GM23338 (cell line): Measurements from ENCODE around the gene P2RY12. TPM values are rescaled to one million over a fixed set of nuclear protein-coding genes. Genes with fewer than 3 reads are reported as not detected.

Experiments used
- ATAC-seq: fragments of 200-7000 bp; cut with Tn5 transposase; 3 replicates; pipeline ENCODE4 v1.9.1; 2020
- DNase-seq: peaks from one replicate; pipeline ENCODE4 v3.0.0-alpha.2; 2015; ENCODE audit warnings: low spot score
- H2AFZ ChIP-seq: fragments of 200-600 bp; sonication (generic); 2 replicates; pipeline ENCODE4 v1.8.0; 2016; ENCODE audit warnings: antibody characterized with exemption, mild to moderate bottlenecking, moderate library complexity
- H3F3A ChIP-seq: fragments of 200-600 bp; sonication (generic); replicated peaks from 2 replicates; pipeline ENCODE4 v1.8.0; 2017; ENCODE audit warnings: antibody characterized with exemption, mixed run types, low read depth
- H3K27ac ChIP-seq: fragments of 200-600 bp; sonication (generic); 2 replicates; pipeline ENCODE4 v1.6.1; 2016; ENCODE audit warnings: low read depth
- H3K27me3 ChIP-seq: fragments of 200-600 bp; sonication (generic); 2 replicates; pipeline ENCODE4 v1.8.0; 2016; ENCODE audit warnings: mild to moderate bottlenecking, mixed run types, moderate library complexity; ENCODE audit not compliant: insufficient read depth
- H3K36me3 ChIP-seq: fragments of 200-600 bp; sonication (generic); 2 replicates; pipeline ENCODE4 v1.8.0; 2016; ENCODE audit warnings: mild to moderate bottlenecking; ENCODE audit not compliant: insufficient read depth
- H3K4me1 ChIP-seq: fragments of 200-600 bp; sonication (generic); 2 replicates; pipeline ENCODE4 v1.8.0; 2016; ENCODE audit warnings: mild to moderate bottlenecking, moderate library complexity; ENCODE audit not compliant: insufficient read depth
- H3K4me2 ChIP-seq: fragments of 200-600 bp; sonication (generic); 2 replicates; pipeline ENCODE4 v1.7.1; 2017; ENCODE audit warnings: mixed run types
- H3K4me3 ChIP-seq: fragments of 200-600 bp; sonication (generic); 2 replicates; pipeline ENCODE4 v1.6.1; 2016; ENCODE audit warnings: mixed run types
- H3K79me2 ChIP-seq: fragments of 200-600 bp; sonication (generic); replicated peaks from 2 replicates; pipeline ENCODE4 v1.8.0; 2017; ENCODE audit warnings: mild to moderate bottlenecking; ENCODE audit not compliant: insufficient read depth
- H3K9me2 ChIP-seq: fragments of 200-600 bp; sonication (generic); 2 replicates; pipeline ENCODE4 v1.8.0; 2017; ENCODE audit not compliant: insufficient read depth
- H4K20me1 ChIP-seq: fragments of 200-600 bp; sonication (generic); replicated peaks from 2 replicates; pipeline ENCODE4 v1.8.0; 2017; ENCODE audit warnings: mild to moderate bottlenecking; ENCODE audit not compliant: insufficient read depth
- H3K27ac Mint-ChIP-seq: 2 replicates; pipeline ENCODE4 v1.8.0; 2020; ENCODE audit warnings: inconsistent platforms, mild to moderate bottlenecking, moderate library complexity, mixed read lengths
- H3K27me3 Mint-ChIP-seq: 3 replicates; pipeline ENCODE4 v1.8.0; 2022; ENCODE audit warnings: low read depth, mild to moderate bottlenecking, moderate library complexity, mixed read lengths, inconsistent platforms; ENCODE audit not compliant: insufficient read depth, poor library complexity
- H3K36me3 Mint-ChIP-seq: 3 replicates; pipeline ENCODE4 v1.8.0; 2021; ENCODE audit warnings: low read depth, mild to moderate bottlenecking, inconsistent platforms, moderate library complexity, mixed read lengths
- H3K4me1 Mint-ChIP-seq: 3 replicates; pipeline ENCODE4 v1.8.0; 2020; ENCODE audit warnings: mild to moderate bottlenecking, inconsistent platforms, mixed read lengths
- H3K4me3 Mint-ChIP-seq: 3 replicates; pipeline ENCODE4 v1.8.0; 2021; ENCODE audit warnings: moderate library complexity, mild to moderate bottlenecking, inconsistent platforms, mixed read lengths
- H3K9me3 Mint-ChIP-seq: 3 replicates; pipeline ENCODE4 v1.8.0; 2020; ENCODE audit warnings: moderate library complexity, mild to moderate bottlenecking, inconsistent platforms, mixed read lengths
- CREB1 ChIP-seq: fragments of 250-450 bp; sonication (Bioruptor Pico); IDR thresholded peaks from 2 replicates; pipeline ENCODE4 v1.5.0; 2020; ENCODE audit warnings: low read depth, mild to moderate bottlenecking, moderate library complexity
- EZH2 ChIP-seq: fragments of 200-600 bp; sonication (generic); IDR thresholded peaks from one replicate; pipeline ENCODE4 v1.8.0; 2017; ENCODE audit warnings: antibody characterized with exemption, mild to moderate bottlenecking, low read depth; ENCODE audit not compliant: unreplicated experiment
- EZH2phosphoT487 ChIP-seq: fragments of 200-600 bp; sonication (generic); IDR thresholded peaks from one replicate; pipeline ENCODE4 v1.8.1; 2018; ENCODE audit warnings: antibody characterized with exemption; ENCODE audit not compliant: unreplicated experiment
- POLR2AphosphoS5 ChIP-seq: IDR thresholded peaks from 2 replicates; pipeline ENCODE4 v1.6.1; 2016; ENCODE audit warnings: antibody characterized with exemption, low read depth
- REST ChIP-seq: IDR thresholded peaks from one replicate; pipeline ENCODE4 v1.6.1; 2018; ENCODE audit warnings: antibody characterized with exemption; ENCODE audit not compliant: unreplicated experiment
- ZNF114 ChIP-seq: fragments of 250-450 bp; sonication (Bioruptor Pico); IDR thresholded peaks from 2 replicates; pipeline ENCODE4 v1.5.0; 2020; ENCODE audit warnings: mild to moderate bottlenecking, moderate library complexity
- polyA plus RNA-seq: library from polyadenylated mRNA; unstranded; fragments of >200 nt; fragmentation: Nextera tagmentation; extraction: Ambion mirVana; gene quantifications from 2 replicates; pipeline ENCODE4 v1.2.1, GENCODE V29; 2016
- total RNA-seq: library from RNA; depleted of rRNA; stranded (reverse); fragments of >200 nt; shearing (Covaris generic); gene quantifications from 2 replicates; pipeline ENCODE4 v1.2.3, GENCODE V29; 2014
- TF ChIP-seq, protein P1 (sequence below): IDR thresholded peaks from 2 replicates; pipeline ENCODE4 v1.6.1; 2016; ENCODE audit warnings: antibody characterized with exemption
- TF ChIP-seq, protein P2 (sequence below), 2 experiments: fragments of 200-600 bp in 1 of 2; sonication (generic) in 1 of 2; conservative IDR thresholded peaks; 2 replicates each; pipeline versions ENCODE4 v1.5.1 to v1.6.1; 2016 to 2017; ENCODE audit warnings: antibody characterized with exemption in 2 of 2, low read depth in 2 of 2, mild to moderate bottlenecking in 2 of 2, moderate library complexity in 1 of 2

Gene P2RY12
- total and polyA plus RNA-seq, 2 experiments from 2014 or later = 1.1 TPM; not detected in 1

- H3K27ac ChIP-seq = no peak overlapping the region
- H3K9me3 Mint-ChIP-seq = no peaks in the 10 kb centered on the region
- H3K27ac Mint-ChIP-seq = no peak overlapping the region
- no peaks in the 10 kb centered on the region for H3K36me3 ChIP-seq
- peaks cover 56% of the 10 kb centered on the region for H3K4me1 Mint-ChIP-seq
- peaks cover 2% of the 10 kb centered on the region for H3K27me3 Mint-ChIP-seq
- H2AFZ ChIP-seq = no peak overlapping the region
- H3K4me3 ChIP-seq = no peak overlapping the region
- TF ChIP-seq EZH2phosphoT487 (no peak), CREB1 (no peak), POLR2AphosphoS5 (no peak), ZNF114 (no peak), REST (no peak)
- TF ChIP-seq, protein P1, sequence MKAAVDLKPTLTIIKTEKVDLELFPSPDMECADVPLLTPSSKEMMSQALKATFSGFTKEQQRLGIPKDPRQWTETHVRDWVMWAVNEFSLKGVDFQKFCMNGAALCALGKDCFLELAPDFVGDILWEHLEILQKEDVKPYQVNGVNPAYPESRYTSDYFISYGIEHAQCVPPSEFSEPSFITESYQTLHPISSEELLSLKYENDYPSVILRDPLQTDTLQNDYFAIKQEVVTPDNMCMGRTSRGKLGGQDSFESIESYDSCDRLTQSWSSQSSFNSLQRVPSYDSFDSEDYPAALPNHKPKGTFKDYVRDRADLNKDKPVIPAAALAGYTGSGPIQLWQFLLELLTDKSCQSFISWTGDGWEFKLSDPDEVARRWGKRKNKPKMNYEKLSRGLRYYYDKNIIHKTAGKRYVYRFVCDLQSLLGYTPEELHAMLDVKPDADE = no peak
- TF ChIP-seq, protein P2, sequence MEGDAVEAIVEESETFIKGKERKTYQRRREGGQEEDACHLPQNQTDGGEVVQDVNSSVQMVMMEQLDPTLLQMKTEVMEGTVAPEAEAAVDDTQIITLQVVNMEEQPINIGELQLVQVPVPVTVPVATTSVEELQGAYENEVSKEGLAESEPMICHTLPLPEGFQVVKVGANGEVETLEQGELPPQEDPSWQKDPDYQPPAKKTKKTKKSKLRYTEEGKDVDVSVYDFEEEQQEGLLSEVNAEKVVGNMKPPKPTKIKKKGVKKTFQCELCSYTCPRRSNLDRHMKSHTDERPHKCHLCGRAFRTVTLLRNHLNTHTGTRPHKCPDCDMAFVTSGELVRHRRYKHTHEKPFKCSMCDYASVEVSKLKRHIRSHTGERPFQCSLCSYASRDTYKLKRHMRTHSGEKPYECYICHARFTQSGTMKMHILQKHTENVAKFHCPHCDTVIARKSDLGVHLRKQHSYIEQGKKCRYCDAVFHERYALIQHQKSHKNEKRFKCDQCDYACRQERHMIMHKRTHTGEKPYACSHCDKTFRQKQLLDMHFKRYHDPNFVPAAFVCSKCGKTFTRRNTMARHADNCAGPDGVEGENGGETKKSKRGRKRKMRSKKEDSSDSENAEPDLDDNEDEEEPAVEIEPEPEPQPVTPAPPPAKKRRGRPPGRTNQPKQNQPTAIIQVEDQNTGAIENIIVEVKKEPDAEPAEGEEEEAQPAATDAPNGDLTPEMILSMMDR (conservative IDR thresholded peaks at IDR 0.05; ENCODE audit: low read depth in 2 of 2) = no peak
- no peaks in the 10 kb centered on the region for H3K27me3 ChIP-seq
- no peak overlapping the region; the same call in 2 of the 3 replicates for H3K4me3 Mint-ChIP-seq
- no peaks in the 10 kb centered on the region for H4K20me1 ChIP-seq
- ATAC-seq (no peak), DNase-seq (no peak)
- H3F3A ChIP-seq = no peaks in the 10 kb centered on the region
- H3K36me3 Mint-ChIP-seq = no peaks in the 10 kb centered on the region
- no peaks in the 10 kb centered on the region for H3K79me2 ChIP-seq
- H3K4me1 ChIP-seq = peaks cover 20% of the 10 kb centered on the region
- no peak overlapping the region for H3K4me2 ChIP-seq
- no peaks in the 10 kb centered on the region for H3K9me2 ChIP-seq
Observed at GRCh38 chr3:151303751-151304150, 80.8 kb downstream of the P2RY12 start.

- Mint-ChIP-seq H3K9me3 (no peaks in the 10 kb centered on the region), H3K4me1 (peaks cover 49% of the 10 kb centered on the region), H3K4me3 (no peak overlapping the region), H3K36me3 (no peaks in the 10 kb centered on the region), H3K27me3 (peaks cover 2% of the 10 kb centered on the region), H3K27ac (no peak overlapping the region)
- Histone ChIP-seq H3K4me3 (no peak overlapping the region), H3K9me2 (no peaks in the 10 kb centered on the region), H2AFZ (no peak overlapping the region), H3K27me3 (no peaks in the 10 kb centered on the region), H4K20me1 (no peaks in the 10 kb centered on the region), H3K4me2 (no peak overlapping the region), H3F3A (no peaks in the 10 kb centered on the region), H3K79me2 (no peaks in the 10 kb centered on the region), H3K4me1 (peaks cover 17% of the 10 kb centered on the region), H3K27ac (no peak overlapping the region), H3K36me3 (no peaks in the 10 kb centered on the region)
- no peak for ATAC-seq
- DNase-seq = no peak
- TF ChIP-seq POLR2AphosphoS5 = no peak
- TF ChIP-seq REST = no peak
- no peak for TF ChIP-seq EZH2
- TF ChIP-seq CREB1 = no peak
Observed at GRCh38 chr3:151301787-151302186, 82.8 kb downstream of the P2RY12 start.
